Hepatocyte (in vitro differentiated cells): Measurements from ENCODE around the gene USP20.

Source experiments
- CTCF ChIP-seq: fragments of 200-600 bp; sonication (generic); IDR thresholded peaks from 2 replicates; pipeline ENCODE4 v1.5.1; 2016; ENCODE audit warnings: antibody characterized with exemption, mild to moderate bottlenecking; ENCODE audit not compliant: poor library complexity
- EZH2 ChIP-seq: fragments of 200-600 bp; sonication (generic); IDR thresholded peaks from 2 replicates; pipeline ENCODE4 v1.6.1; 2016; ENCODE audit warnings: antibody characterized with exemption, mild to moderate bottlenecking, borderline replicate concordance
- EZH2phosphoT487 ChIP-seq: fragments of 200-600 bp; sonication (generic); IDR thresholded peaks from one replicate; pipeline ENCODE4 v1.6.1; 2018; ENCODE audit warnings: antibody characterized with exemption, mild to moderate bottlenecking, low read depth, moderate library complexity; ENCODE audit not compliant: unreplicated experiment, severe bottlenecking

- TF ChIP-seq EZH2phosphoT487, result no peak
- TF ChIP-seq CTCF, result no peak
- no peak for TF ChIP-seq EZH2
Measured at GRCh38 chr9:129904734-129905133, 69.5 kb downstream of the USP20 start.
